ENCODE results near the gene RXRB. TPM values are rescaled to one million over a fixed set of nuclear protein-coding genes. Genes with fewer than 3 reads are reported as not detected.

The RXRB gene
- total RNA-seq, 1 experiment from 2014 or later: 49.9 TPM

DNA sequence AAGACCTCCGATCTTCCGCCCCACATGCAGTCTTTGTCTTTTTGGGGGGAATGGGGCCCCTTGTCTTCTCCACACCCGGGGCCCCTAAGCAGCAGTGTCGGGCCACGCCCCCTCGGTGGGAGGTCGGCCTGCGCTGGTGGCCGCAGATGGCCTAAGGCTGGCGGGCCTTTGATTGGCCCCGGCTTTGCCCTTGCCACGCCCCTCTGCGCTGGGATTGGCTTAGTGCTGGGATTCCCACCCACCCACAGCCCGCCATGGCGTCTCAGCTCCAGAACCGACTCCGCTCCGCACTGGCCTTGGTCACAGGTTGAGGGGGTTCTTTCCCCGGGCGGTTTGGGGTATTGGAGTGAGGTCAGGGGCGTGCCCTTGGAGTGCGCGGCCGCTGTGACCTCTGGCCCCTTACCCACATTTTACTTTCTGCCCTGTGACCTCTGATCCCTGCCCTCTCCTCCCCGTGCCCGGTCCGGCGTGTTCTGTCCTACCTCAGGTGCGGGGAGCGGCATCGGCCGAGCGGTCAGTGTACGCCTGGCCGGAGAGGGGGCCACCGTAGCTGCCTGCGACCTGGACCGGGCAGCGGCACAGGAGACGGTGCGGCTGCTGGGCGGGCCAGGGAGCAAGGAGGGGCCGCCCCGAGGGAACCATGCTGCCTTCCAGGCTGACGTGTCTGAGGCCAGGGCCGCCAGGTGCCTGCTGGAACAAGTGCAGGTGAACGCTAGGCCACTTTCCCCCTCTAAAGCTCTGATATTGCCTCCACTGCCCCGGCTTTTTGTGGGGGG is 4.1 kb upstream of the RXRB start, which contains the start of gene HSD17B8:
HSD17B8 (plus strand) TSS at position 241 of the 776 bp plus-strand sequence; CDS start at position 255, 14 bp downstream.
- H3K36me3 ChIP-seq (ENCODE audit: control insufficient read depth in 1 of 2, insufficient read depth in 2 of 2, low read length in 2 of 2): peaks cover 16 to 30% of the 10 kb centered on the region in 2 experiments; a peak in 3 of 4 replicates
- peak within 1 kb of the TSS; percentile 96 for H3K9ac ChIP-seq (ENCODE audit: low read length)
- peaks cover 54% of the 10 kb centered on the region for H3K79me2 ChIP-seq (ENCODE audit: insufficient read depth, low read length)
- intact Hi-C loops (cut with micrococcal nuclease): loop anchor here (2.0 to 10.0 kb wide), 2 partner anchors 44 to 210 kb away; partner anchors contain the start of genes CUTA and PHF1
- H3K27ac ChIP-seq (ENCODE audit: low read depth, low read length): peak within 1 kb of the TSS; percentile 95
- H3K4me2 ChIP-seq (ENCODE audit: low read length): peak within 1 kb of the TSS; percentile 97
- no peaks in the 10 kb centered on the region for H3K9me2 ChIP-seq (ENCODE audit: insufficient read depth)
- no peaks in the 10 kb centered on the region for H3K27me3 ChIP-seq (ENCODE audit: insufficient read depth, low read length)
- peaks cover 39 to 66% of the 10 kb centered on the region in 2 experiments for H3K4me1 ChIP-seq (ENCODE audit: control insufficient read depth in 1 of 2, insufficient read depth in 2 of 2, low read length in 2 of 2)
- TF ChIP-seq SRF (IDR thresholded peaks at IDR 0.05; ENCODE audit: low read depth) (no peak), EGR1 (IDR thresholded peaks at IDR 0.05; ENCODE audit: low read depth) (no peak), POLR2A (IDR thresholded peaks at IDR 0.05; ENCODE audit: borderline replicate concordance, extremely low read depth, insufficient read depth, insufficient read length) (peak; percentile 58), POLR2AphosphoS5 (IDR thresholded peaks at IDR 0.05; ENCODE audit: low read depth, low read length) (peak; percentile 89), ZFX (IDR thresholded peaks at IDR 0.05) (no peak; the same call in 1 of the 2 replicates), TCF7L2 (IDR thresholded peaks at IDR 0.05; ENCODE audit: borderline replicate concordance, extremely low read depth, insufficient read depth, insufficient read length) (peak; percentile 35), YY1 (IDR thresholded peaks at IDR 0.05; ENCODE audit: extremely low read depth, insufficient replicate concordance, low read depth, low read length) (peak; percentile 87), RAD21 (IDR thresholded peaks at IDR 0.05; ENCODE audit: low read depth) (no peak), CEBPB (IDR thresholded peaks at IDR 0.05; ENCODE audit: low read depth) (no peak)
- TF ChIP-seq, protein P1, sequence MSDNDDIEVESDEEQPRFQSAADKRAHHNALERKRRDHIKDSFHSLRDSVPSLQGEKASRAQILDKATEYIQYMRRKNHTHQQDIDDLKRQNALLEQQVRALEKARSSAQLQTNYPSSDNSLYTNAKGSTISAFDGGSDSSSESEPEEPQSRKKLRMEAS (IDR thresholded peaks at IDR 0.05): no peak
- DNase-seq (ENCODE audit: low read depth, low spot score) (peak; percentile 82), ATAC-seq (peak; percentile 61)
- H3K9me3 ChIP-seq (ENCODE audit: control insufficient read depth in 1 of 2, insufficient read depth in 1 of 2, low read depth in 1 of 2, low read length in 2 of 2): no peaks in the 10 kb centered on the region
- ChIA-PET POLR2A (interaction anchor here (0.9 kb wide), 1 partner anchor 45 kb away, joined by 4 read pairs; no protein-coding TSS in a partner anchor), CTCF (interaction anchor here (0.9 to 2.0 kb wide), 3 partner anchors 44 to 93 kb away, joined by 3 to 10 read pairs (median 3); no protein-coding TSS in a partner anchor), RAD21 (ENCODE audit: low non-redundant PET in 1 of 2, low total read pairs in 2 of 2, uncharacterized antibody in 2 of 2, unreplicated experiment in 2 of 2) (no interaction called here)
- H3K4me3 ChIP-seq (replicated peaks in 1 of 2; ENCODE audit: low read depth in 1 of 2, low read length in 2 of 2): peak within 1 kb of the TSS; percentile 81 to 95
- TSS peak; percentile 1 for BruUV-seq (replicated peaks)
- H2AFZ ChIP-seq (ENCODE audit: low read depth, low read length, poor library complexity, severe bottlenecking): no peak within 1 kb of the TSS
- H4K20me1 ChIP-seq (ENCODE audit: insufficient read depth): no peaks in the 10 kb centered on the region

Measured in HCT116 (cell line).